ENCODE results near the gene PDC.
"Not testable (repeated sequence)": the region's sequence is repeated elsewhere in the genome, so short reads cannot be mapped to it uniquely, and the experiment has no call there.

The PDC gene

DNA sequence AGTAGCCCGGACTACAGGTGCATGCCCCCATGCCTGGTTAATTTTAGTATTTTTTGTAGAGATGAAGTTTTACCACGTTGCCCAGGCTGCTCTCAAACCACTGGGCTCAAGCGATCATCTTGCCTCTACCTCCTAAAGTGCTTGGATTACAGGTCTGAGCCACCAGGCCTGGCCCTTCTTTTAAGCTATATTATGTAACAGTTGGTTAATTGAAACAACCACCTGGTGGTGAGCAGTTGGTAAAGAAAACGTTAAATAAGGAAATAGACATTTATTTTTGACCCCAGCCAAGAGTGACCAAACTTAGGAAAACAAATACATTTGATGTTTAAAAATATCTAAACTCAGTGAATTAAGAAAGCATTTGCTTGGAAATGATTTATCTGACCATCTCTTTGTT lies 12.1 kb upstream of the PDC start:
- Histone ChIP-seq H3K4me1 (no peaks in the 10 kb centered on the region), H3K4me3 (no peak overlapping the region), H3K9me3 (no peaks in the 10 kb centered on the region), H3K9ac (no peak overlapping the region), H3K36me3 (no peaks in the 10 kb centered on the region), H3K27me3 (no peaks in the 10 kb centered on the region), H3K27ac (no peak overlapping the region), H4K20me1 (no peaks in the 10 kb centered on the region), H3K4me2 (no peak overlapping the region)
- no peak for TF ChIP-seq Cebpa-rat (IDR thresholded peaks at IDR 0.05)

DNA sequence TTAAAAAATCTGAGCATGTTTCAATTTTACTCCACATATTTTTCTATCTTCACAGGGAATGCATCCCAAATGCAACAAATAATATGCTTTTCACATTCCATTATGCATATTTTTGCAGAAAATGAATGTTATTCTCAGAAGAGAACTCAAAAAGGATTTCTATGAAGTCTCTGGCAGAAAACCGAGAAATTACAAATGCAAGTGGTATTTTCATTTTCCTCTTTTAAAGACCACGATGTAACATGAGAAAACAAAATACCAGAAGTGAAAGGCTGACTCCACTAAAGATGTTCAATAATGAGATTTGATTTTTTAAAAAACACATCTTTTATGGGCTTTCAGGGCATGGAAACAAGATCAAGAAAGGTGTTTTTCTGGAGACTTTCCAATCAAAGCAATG lies 5.0 kb upstream of the PDC start:
- H3K4me2 ChIP-seq = no peak overlapping the region
- no peak overlapping the region for H3K4me3 ChIP-seq
- no peak for TF ChIP-seq Cebpa-rat (IDR thresholded peaks at IDR 0.05)
- H3K27ac ChIP-seq = no peak overlapping the region
- H3K9me3 ChIP-seq = no peaks in the 10 kb centered on the region
- no peaks in the 10 kb centered on the region for H4K20me1 ChIP-seq
- no peak overlapping the region for H3K9ac ChIP-seq
- no peaks in the 10 kb centered on the region for H3K27me3 ChIP-seq
- H3K36me3 ChIP-seq = no peaks in the 10 kb centered on the region
- no peaks in the 10 kb centered on the region for H3K4me1 ChIP-seq

- not testable (repeated sequence) for H3K9ac ChIP-seq, H3K4me2 ChIP-seq, H3K9me3 ChIP-seq, H3K27me3 ChIP-seq, H3K36me3 ChIP-seq, H3K4me1 ChIP-seq, H3K4me3 ChIP-seq, H4K20me1 ChIP-seq, H3K27ac ChIP-seq
Measured at GRCh38 chr1:186465491-186465890, 4.6 kb upstream of the PDC start.

DNA sequence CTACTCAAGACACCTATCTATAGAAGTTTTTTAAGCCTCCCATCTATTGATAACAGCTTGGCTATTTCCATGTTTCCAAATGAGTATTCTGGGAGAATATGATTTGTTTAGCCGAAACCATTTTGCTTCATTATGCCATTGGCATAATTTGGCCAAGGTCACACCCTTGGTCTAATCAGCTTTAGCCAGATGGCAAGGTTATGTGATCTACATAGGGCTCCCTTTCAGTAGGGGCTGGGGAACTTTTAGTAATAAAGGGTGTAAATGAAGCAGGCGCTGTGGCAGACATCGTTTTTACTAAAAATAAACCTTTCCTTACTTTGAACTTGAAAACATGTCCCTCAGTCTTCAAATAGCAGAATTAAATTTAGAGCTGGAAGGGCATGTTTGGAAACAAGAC lies 3.0 kb upstream of the PDC start:
- TF ChIP-seq Cebpa-rat (IDR thresholded peaks at IDR 0.05) = no peak
- no peaks in the 10 kb centered on the region for H3K36me3 ChIP-seq
- H3K27ac ChIP-seq = no peak overlapping the region
- no peak overlapping the region for H3K9ac ChIP-seq
- no peak overlapping the region for H3K4me3 ChIP-seq
- no peaks in the 10 kb centered on the region for H4K20me1 ChIP-seq
- no peaks in the 10 kb centered on the region for H3K27me3 ChIP-seq
- H3K4me1 ChIP-seq = no peaks in the 10 kb centered on the region
- H3K9me3 ChIP-seq = no peaks in the 10 kb centered on the region
- H3K4me2 ChIP-seq = no peak overlapping the region

- H3K4me1 ChIP-seq = no peaks in the 10 kb centered on the region
- no peak overlapping the region for H3K4me2 ChIP-seq
- H4K20me1 ChIP-seq = no peaks in the 10 kb centered on the region
- no peak overlapping the region for H3K27ac ChIP-seq
- no peak overlapping the region for H3K4me3 ChIP-seq
- no peak overlapping the region for H3K9ac ChIP-seq
- H3K9me3 ChIP-seq = no peaks in the 10 kb centered on the region
- H3K27me3 ChIP-seq = no peaks in the 10 kb centered on the region
- no peak for TF ChIP-seq Cebpa-rat (IDR thresholded peaks at IDR 0.05)
- H3K36me3 ChIP-seq = no peaks in the 10 kb centered on the region
Measured at GRCh38 chr1:186463511-186463910, 2.6 kb upstream of the PDC start.

GRCh38 chr1:186459161-186459560 lies 1.8 kb downstream of the PDC start:
- H3K9ac ChIP-seq, H3K4me1 ChIP-seq, H3K36me3 ChIP-seq, H3K27ac ChIP-seq, H3K4me2 ChIP-seq, H3K27me3 ChIP-seq, H4K20me1 ChIP-seq, H3K9me3 ChIP-seq, H3K4me3 ChIP-seq: not testable (repeated sequence)

- H3K27ac ChIP-seq = no peak overlapping the region
- no peaks in the 10 kb centered on the region for H3K9me3 ChIP-seq
- no peak overlapping the region for H3K4me3 ChIP-seq
- H3K4me1 ChIP-seq = no peaks in the 10 kb centered on the region
- H3K36me3 ChIP-seq = no peaks in the 10 kb centered on the region
- no peak for TF ChIP-seq Cebpa-rat (IDR thresholded peaks at IDR 0.05)
- no peaks in the 10 kb centered on the region for H4K20me1 ChIP-seq
- H3K4me2 ChIP-seq = no peak overlapping the region
- no peaks in the 10 kb centered on the region for H3K27me3 ChIP-seq
- no peak overlapping the region for H3K9ac ChIP-seq
Measured at GRCh38 chr1:186456729-186457255, 4.1 kb downstream of the PDC start.

DNA sequence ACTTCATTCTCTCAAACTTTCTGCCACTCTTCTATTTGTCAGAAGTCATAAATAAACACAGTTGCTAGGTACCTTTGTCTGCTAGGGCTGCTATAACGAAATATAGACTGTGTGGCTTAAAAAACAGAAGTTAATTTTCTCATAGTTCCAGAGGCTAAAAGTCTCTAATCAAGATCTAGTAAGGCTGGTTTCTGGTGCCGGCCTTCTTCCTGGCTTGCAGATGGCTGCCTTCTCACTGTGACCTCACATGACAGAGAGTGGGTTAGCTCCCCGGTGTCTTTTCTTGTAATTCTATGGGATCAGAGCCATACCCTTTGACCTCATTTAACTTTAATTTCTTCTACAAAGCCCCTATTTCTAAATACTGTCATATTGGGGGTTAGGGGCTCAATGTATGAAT lies 5.9 kb downstream of the PDC start:
- no peaks in the 10 kb centered on the region for H4K20me1 ChIP-seq
- H3K36me3 ChIP-seq = no peaks in the 10 kb centered on the region
- no peak overlapping the region for H3K4me2 ChIP-seq
- H3K27me3 ChIP-seq = no peaks in the 10 kb centered on the region
- no peaks in the 10 kb centered on the region for H3K9me3 ChIP-seq
- no peak overlapping the region for H3K9ac ChIP-seq
- TF ChIP-seq Cebpa-rat (IDR thresholded peaks at IDR 0.05) = no peak
- H3K4me1 ChIP-seq = no peaks in the 10 kb centered on the region
- no peak overlapping the region for H3K27ac ChIP-seq
- H3K4me3 ChIP-seq = no peak overlapping the region

GRCh38 chr1:186446152-186446551 lies 14.8 kb downstream of the PDC start:
- Histone ChIP-seq H3K36me3 (no peaks in the 10 kb centered on the region), H3K9ac (no peak overlapping the region), H3K9me3 (no peaks in the 10 kb centered on the region), H3K27me3 (no peaks in the 10 kb centered on the region), H4K20me1 (no peaks in the 10 kb centered on the region), H3K27ac (no peak overlapping the region), H3K4me3 (no peak overlapping the region), H3K4me2 (no peak overlapping the region), H3K4me1 (no peaks in the 10 kb centered on the region)
- no peak for TF ChIP-seq Cebpa-rat (IDR thresholded peaks at IDR 0.05)

- Histone ChIP-seq H3K4me3 (no peak overlapping the region), H3K9ac (no peak overlapping the region), H3K4me1 (no peaks in the 10 kb centered on the region), H3K4me2 (no peak overlapping the region), H3K27me3 (no peaks in the 10 kb centered on the region), H3K9me3 (no peaks in the 10 kb centered on the region), H4K20me1 (no peaks in the 10 kb centered on the region), H3K27ac (no peak overlapping the region), H3K36me3 (no peaks in the 10 kb centered on the region)
- TF ChIP-seq Cebpa-rat (IDR thresholded peaks at IDR 0.05) = no peak
Measured at GRCh38 chr1:186443638-186444037, 17.3 kb downstream of the PDC start.

- TF ChIP-seq Cebpa-rat (IDR thresholded peaks at IDR 0.05) = no peak
- no peaks in the 10 kb centered on the region for H3K27me3 ChIP-seq
- no peak overlapping the region for H3K4me3 ChIP-seq
- no peaks in the 10 kb centered on the region for H4K20me1 ChIP-seq
- no peak overlapping the region for H3K9ac ChIP-seq
- H3K4me2 ChIP-seq = no peak overlapping the region
- no peak overlapping the region for H3K27ac ChIP-seq
- no peaks in the 10 kb centered on the region for H3K9me3 ChIP-seq
- H3K36me3 ChIP-seq = no peaks in the 10 kb centered on the region
- no peaks in the 10 kb centered on the region for H3K4me1 ChIP-seq
Measured at GRCh38 chr1:186442651-186443375, 18.1 kb downstream of the PDC start.

Data from BLaER1 (cell line).